GM21447 (cell line): ENCODE data around the gene DPEP2NB.
"Not testable (repeated sequence)": the region's sequence is repeated elsewhere in the genome, so short reads cannot be mapped to it uniquely, and the experiment has no call there.

Experiments
- ATAC-seq: cut with Tn5 transposase; IDR thresholded peaks from one replicate; pipeline ENCODE4 v1.9.1; 2021; ENCODE audit not compliant: unreplicated experiment

Gene DPEP2NB

GRCh38 chr16:68015681-68016080, at the start of gene DPEP2NB:
DPEP2NB (minus strand) TSS chr16:68015911; CDS start chr16:68015770, 141 bp downstream.
- no peak for ATAC-seq

DNA sequence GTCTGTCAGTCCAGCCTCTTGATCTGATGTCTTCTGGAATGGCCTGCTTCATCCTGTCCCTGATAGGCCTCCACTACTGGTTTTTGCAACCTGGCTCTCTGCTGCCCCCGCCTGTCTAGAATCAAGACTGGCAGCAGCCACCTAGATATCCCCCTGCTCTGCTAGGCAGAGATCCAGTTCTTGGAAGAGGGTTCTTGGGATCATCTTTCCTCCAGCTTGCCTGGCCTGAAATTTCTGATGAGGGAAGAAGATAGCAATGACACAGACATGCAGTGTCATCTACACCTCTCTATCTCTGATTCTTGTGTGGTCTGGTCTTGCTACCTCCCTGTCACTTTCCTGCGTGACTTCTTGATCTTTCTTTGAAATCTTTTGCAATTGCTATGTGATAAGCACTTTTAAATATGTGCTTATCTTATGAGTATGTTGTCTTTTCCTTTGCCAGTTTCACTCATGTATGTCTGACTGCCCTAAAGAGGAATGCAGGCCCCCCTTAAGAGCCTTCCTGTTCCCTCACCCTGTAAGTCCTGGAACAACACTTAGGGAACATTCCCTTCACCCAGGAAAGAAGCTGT, 49.2 kb upstream of the DPEP2NB start:
- ATAC-seq: peak; percentile 57

DNA sequence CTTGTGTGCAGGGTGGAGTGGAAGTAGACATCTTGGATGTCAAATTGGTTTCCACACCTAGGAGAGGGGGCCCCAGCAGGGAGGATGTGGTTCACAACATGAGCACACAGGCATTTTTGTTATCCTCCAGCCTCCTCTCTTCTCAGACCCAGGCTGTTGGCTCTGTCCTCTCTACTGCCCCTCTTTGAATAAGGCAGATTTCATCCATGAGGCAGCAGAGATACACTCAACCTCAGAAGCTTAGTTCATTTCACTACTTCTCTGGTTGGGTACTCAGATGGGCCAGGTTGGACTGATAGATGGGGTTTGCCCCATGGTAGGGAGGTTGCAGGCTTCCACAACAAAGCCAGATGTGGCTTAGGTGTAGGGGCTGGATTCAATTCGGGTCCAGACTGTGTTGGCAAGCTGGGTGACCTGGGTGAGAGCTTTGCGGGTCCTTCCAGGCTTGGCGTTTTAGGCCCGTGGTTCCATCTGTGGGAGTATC, 47.2 kb upstream of the DPEP2NB start:
- ATAC-seq: no peak

DNA sequence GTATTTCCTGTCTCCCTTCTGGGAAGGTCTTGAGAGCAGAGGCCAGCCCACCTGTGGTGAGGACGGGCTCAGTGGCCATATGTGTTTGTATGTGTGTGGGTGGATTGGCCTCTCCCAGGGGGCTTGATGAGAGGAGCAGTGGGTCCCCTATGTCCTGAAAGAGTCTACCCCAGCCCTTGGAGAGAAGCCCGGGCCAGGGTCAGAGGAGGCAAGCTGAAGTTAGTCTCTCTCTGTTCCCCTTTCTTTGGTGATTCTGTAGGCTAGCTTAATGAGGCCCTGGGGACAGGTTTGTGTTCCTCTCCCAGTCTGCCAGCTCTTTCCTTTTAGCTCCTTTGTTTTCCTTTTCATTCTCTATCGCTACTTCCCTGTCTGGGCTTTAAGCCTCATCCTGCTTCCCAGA, 45.7 kb upstream of the DPEP2NB start:
- no peak for ATAC-seq

- no peak for ATAC-seq
Observed at GRCh38 chr16:68059804-68060203, 44.1 kb upstream of the DPEP2NB start.

- ATAC-seq: no peak
Observed at GRCh38 chr16:68055395-68055794, 39.7 kb upstream of the DPEP2NB start.

GRCh38 chr16:68049449-68049848, 33.7 kb upstream of the DPEP2NB start:
- ATAC-seq: no peak

DNA sequence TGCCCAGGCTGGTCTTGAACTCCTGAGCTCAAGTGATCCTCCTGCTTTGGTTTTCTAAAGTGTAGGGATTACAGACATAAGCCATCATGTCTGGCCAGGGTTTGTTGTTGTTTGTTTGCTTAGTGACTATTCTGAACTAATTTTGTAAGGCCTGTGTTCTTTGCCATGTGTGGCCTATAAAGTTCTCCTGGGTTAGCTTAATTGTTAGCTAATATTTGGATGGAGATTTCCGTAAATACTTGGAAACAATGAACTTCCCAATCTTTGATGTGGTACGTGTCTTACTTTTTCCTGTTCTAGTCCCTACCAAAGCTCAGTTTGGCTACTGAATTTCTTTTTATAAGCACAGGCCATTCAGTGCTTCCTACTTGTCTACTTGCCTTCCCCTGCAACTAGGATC, 32.3 kb upstream of the DPEP2NB start:
- no peak for ATAC-seq

GRCh38 chr16:68046106-68046505, 30.4 kb upstream of the DPEP2NB start:
- ATAC-seq: no peak

DNA sequence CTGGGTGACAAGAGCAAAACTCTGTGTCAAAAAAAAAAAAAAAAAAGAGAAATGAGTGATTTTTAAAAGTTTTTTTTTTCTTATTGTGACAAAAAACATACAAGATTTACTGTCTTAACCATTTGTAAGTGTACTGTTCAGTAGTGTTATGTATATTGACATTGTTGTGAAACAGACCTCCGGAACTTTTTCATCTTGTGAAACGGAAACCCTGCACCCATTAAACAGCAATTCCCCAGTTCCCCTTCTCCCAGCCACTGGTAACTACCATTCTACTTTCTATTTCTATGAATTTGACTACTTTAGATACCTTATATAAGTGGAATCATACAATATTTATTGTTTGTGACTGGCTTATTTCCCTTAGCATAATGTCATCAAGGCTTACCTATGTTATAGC, 26.1 kb upstream of the DPEP2NB start:
- ATAC-seq: no peak

- ATAC-seq: peak; percentile 60
Observed at GRCh38 chr16:68040506-68041288, 25.0 kb upstream of the DPEP2NB start.

DNA sequence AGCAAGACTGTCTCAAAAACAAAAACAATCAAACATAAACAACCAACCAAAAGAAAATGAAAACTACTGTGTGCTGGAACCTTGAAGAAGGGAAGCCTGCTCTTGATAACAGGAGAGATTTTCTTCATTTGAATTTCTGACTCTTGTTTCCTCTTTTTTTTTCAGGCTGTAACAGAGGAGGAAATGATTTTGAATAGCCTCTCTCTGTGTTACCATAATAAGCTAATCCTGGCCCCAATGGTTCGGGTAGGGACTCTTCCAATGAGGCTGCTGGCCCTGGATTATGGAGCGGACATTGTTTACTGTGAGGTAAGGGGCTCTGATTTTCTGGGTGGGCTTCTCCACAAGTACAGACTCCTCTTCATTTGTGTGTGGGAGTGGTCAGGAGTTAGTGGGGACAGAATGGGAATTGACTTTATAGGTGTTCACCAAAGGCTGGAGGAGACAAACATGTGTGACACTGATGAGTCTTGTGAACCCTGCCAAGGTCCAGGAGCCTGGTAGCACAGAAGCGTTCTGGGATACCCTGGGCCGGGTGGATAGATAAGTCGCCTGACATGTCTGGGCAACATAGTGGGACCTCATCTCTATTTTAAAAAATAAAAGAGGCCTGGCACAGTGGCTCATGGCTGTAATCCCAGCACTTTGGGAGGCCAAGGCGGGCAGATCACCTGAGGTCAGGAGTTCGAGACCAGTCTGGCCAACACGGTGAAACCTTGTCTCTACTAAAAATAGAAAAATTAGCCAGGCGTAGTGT, 22.3 kb upstream of the DPEP2NB start:
- peak; percentile 43 for ATAC-seq

GRCh38 chr16:68035227-68035626, 19.5 kb upstream of the DPEP2NB start:
- no peak for ATAC-seq

- ATAC-seq: no peak
Observed at GRCh38 chr16:68033101-68033500, 17.4 kb upstream of the DPEP2NB start.

GRCh38 chr16:68031951-68032350, 16.2 kb upstream of the DPEP2NB start:
- ATAC-seq: no peak

GRCh38 chr16:68030108-68030507, 14.4 kb upstream of the DPEP2NB start:
- ATAC-seq: not testable (repeated sequence)

DNA sequence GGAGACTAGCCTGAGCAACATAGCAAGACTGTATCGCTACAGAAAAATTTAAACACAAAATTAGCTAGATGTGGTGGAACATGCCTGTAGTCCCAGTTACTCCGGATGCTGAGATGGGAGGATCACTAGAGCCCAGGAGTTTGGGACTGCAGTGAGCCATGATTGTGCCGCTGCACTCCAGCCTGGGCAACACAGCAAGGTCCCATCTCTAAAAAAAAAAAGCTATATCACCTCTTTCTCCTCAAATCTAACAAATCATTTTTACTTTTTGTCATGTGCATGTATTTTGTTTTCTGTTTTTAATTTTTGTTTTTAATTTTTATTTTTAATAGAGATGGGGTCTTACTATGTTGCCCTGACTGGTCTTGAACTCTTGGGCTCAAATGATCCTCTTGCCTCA, 13.3 kb upstream of the DPEP2NB start:
- no peak for ATAC-seq

DNA sequence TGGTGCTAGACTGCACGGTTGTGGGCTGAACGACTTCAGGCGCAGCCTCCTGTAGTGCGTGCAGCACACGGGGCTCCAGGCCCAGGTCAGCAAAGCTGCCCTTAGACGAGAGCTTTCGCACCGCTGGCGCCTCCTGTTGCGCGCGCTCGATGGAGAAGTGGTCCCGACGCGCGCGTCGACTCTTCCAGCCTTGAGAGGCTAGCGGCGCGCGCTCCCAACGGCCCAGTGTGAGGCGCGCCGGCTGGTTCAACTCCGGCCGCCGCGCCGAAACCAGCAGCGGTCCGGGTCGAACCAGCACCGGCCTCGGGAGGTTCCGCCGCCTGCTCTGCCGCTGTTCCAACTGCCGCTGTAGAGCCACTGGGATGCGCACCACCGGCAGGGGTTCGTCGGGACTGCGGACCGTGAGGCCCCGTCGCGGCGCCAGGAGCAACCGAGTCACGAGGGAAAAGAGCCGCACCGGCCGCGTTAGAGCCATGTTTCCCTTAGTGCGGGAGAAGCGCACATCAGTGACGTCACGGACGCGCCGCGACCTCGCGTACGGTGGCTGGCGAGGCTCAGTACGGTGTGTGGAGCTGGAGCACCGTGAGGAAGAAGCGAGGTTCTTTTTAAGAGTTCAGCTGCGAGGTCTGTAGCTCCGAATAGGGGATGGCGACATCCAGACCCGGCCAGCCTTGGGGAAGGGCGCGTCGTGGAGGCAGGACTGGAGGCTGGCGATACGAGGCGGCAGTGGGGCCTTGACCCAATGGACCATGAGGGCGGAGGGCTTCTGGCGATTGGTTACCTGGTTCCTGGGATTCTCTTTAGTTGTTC, 7.2 kb upstream of the DPEP2NB start, which contains the start of the genes DDX28 and DUS2:
Gene DDX28, minus strand, starts transcription at position 505 of the 810 bp plus-strand sequence. Its CDS starts 30 bp downstream, at position 475.
Gene DUS2, plus strand, starts transcription at position 557 of the 810 bp plus-strand sequence. CDS start 14,740 bp downstream, outside the sequence.
- peak; percentile 72 for ATAC-seq

DNA sequence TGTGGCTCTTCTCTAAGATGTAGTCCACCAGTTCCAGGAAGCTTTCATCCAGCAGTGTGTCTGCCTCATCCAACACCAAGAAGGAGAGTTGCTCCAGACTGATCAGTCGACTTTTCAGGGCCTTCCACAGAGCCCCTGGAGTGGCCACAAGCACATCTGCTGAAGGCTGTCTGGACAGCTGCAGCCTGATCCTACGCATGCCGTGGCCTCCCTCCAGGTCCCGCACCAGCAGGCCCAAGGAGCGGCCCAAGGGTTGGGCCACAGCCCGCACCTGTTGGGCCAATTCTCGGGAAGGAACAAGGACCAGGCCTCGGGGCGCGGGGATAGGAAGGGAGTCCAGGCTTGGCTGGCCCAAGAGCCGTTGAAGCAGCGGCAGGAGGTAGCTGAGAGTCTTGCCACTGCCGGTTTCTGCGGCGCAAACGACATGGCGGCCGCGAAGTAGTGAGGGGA, 6.6 kb upstream of the DPEP2NB start:
- peak; percentile 27 for ATAC-seq

DNA sequence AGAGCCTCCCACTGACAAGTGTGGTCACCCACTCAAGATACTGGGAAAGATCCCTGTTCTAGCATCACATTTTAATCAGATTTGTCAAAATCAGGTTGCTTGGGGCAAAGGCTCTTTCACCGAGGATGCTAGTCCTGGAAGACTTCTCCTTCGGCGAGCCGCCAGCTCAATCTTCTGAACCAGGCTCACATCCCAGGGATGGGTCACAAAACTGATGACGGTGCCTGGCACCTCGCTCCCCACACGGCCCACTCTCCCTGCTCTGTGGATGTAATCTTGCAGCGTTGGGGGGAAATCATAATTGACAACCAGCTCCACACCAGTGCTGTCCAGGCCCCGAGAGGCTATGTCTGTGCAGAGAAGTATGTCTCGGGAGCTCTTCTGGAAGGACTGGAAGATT, 5.8 kb upstream of the DPEP2NB start:
- ATAC-seq: no peak
